ENCODE measurements around the gene MAG. TPM values are rescaled to one million over a fixed set of nuclear protein-coding genes. Genes with fewer than 3 reads are reported as not detected.

MAG gene
- total and polyA plus RNA-seq, 2 of the 8 experiments (the other 6 are each of a cell fraction or from before 2014, with no cell fraction given) = 0.20 to 1.3 TPM

- H3K4ac ChIP-seq (replicated peaks; ENCODE audit: insufficient read length, low read depth, low read length) = no peak overlapping the region
- H3K9me3 ChIP-seq (ENCODE audit: insufficient read depth in 2 of 2, low read depth in 1 of 2, low read length in 1 of 2) = no peaks in the 10 kb centered on the region
- whole genome bisulfite sequencing, 2 experiments (ENCODE audit: extremely low coverage in 1 of 2, insufficient coverage in 1 of 2, insufficient read length in 1 of 2, insufficient replicate concordance in 2 of 2, low coverage in 1 of 2, low lambda C conversion rate in 2 of 2, missing lambda C conversion rate in 1 of 2) = 77% methylated on average over 7 of the region's 7 CpGs; no CpG with 5 or more reads in 1 of the 2 experiments
- DNase-seq (ENCODE audit: low read depth in 1 of 2, low spot score in 2 of 2) (no peak), FAIRE-seq (no peak)
- H2BK5ac ChIP-seq (ENCODE audit: low read depth, low read length) = no peak overlapping the region
- no peaks in the 10 kb centered on the region for H3K27me3 ChIP-seq (replicated peaks in 1 of 4; ENCODE audit: control insufficient read depth in 3 of 4, extremely low read depth in 1 of 4, insufficient read depth in 3 of 4, low read length in 3 of 4)
- no peak overlapping the region for H2BK20ac ChIP-seq (ENCODE audit: low read length)
- H4K5ac ChIP-seq (ENCODE audit: insufficient read length, low read depth, low read length) = no peak overlapping the region
- ChIA-PET CTCF (ENCODE audit: partially characterized antibody) (interaction anchor here (0.6 to 1.5 kb wide), 6 partner anchors 10 to 242 kb away, joined by 3 to 7 read pairs (median 4); no protein-coding TSS in a partner anchor), POLR2A (ENCODE audit: partially characterized antibody) (interaction anchor here (1.2 kb wide), 1 partner anchor 202 kb away, joined by 3 read pairs; no protein-coding TSS in a partner anchor)
- no peaks in the 10 kb centered on the region for H3K23me2 ChIP-seq (ENCODE audit: low read depth, low read length)
- no peak overlapping the region for H3K9ac ChIP-seq (replicated peaks in 1 of 4; ENCODE audit: extremely low read depth in 1 of 4, low read depth in 3 of 4, low read length in 3 of 4)
- H3K18ac ChIP-seq (ENCODE audit: extremely low read depth, low read length) = no peak overlapping the region
- H3K14ac ChIP-seq (ENCODE audit: insufficient read length) = no peak overlapping the region
- H4K91ac ChIP-seq (replicated peaks; ENCODE audit: insufficient read length, low read length) = no peak overlapping the region
- no peak overlapping the region for H2BK15ac ChIP-seq (ENCODE audit: low read length)
- no peak overlapping the region for H2BK120ac ChIP-seq (replicated peaks; ENCODE audit: low read depth, low read length)
- H3K4me1 ChIP-seq (replicated peaks in 1 of 4; ENCODE audit: control insufficient read depth in 3 of 4, insufficient read depth in 4 of 4, low read length in 3 of 4) = peaks cover 0 to 2% (median 0%) of the 10 kb centered on the region in 4 experiments; a peak in 1 of 7 replicates
- H4K20me1 ChIP-seq (replicated peaks in 1 of 2; ENCODE audit: control insufficient read depth in 1 of 2, insufficient read depth in 2 of 2, low read length in 2 of 2) = no peaks in the 10 kb centered on the region
- H2BK12ac ChIP-seq (ENCODE audit: low read depth, low read length) = no peak overlapping the region
- no peak for TF ChIP-seq GTF2F1 (IDR thresholded peaks at IDR 0.05; ENCODE audit: borderline replicate concordance, low read depth, low read length)
- no peak overlapping the region for H4K8ac ChIP-seq (ENCODE audit: extremely low read depth, insufficient read depth, low read length)
- H2AFZ ChIP-seq (ENCODE audit: low read length) = no peak overlapping the region
- no peak overlapping the region for H3K27ac ChIP-seq (ENCODE audit: low read depth, low read length)
- no peaks in the 10 kb centered on the region for H3K36me3 ChIP-seq (ENCODE audit: control insufficient read depth in 2 of 4, insufficient read depth in 4 of 4, low read length in 3 of 4)
- H3K4me2 ChIP-seq (ENCODE audit: insufficient read depth in 1 of 2, low read depth in 2 of 2, low read length in 2 of 2) = no peak overlapping the region
- no peak overlapping the region for H3K23ac ChIP-seq (ENCODE audit: insufficient read length)
- H3K79me1 ChIP-seq (ENCODE audit: low read depth, low read length) = no peaks in the 10 kb centered on the region
- H2AK5ac ChIP-seq (ENCODE audit: low read depth, low read length) = no peak overlapping the region
- H3K56ac ChIP-seq (replicated peaks; ENCODE audit: insufficient read length, low read depth, low read length) = no peak overlapping the region
- no peak overlapping the region for H3K4me3 ChIP-seq (ENCODE audit: extremely low read depth in 1 of 4, insufficient read depth in 2 of 4, low read depth in 3 of 4, low read length in 4 of 4)
- H3K79me2 ChIP-seq (ENCODE audit: control insufficient read depth in 1 of 2, insufficient read depth in 2 of 2, low read length in 2 of 2) = no peaks in the 10 kb centered on the region
Observed at GRCh38 chr19:35308910-35309309, 16.9 kb downstream of the MAG start.

Data from H1 (cell line).